Sigmoid colon (tissue), 4 donors: Measurements from ENCODE around the gene NRG4.

ENCODE experiments used
- EP300 ChIP-seq, 4 donors: sonication (generic); formaldehyde crosslinking; IDR thresholded peaks; one replicate each; pipeline ENCODE4 v1.6.1; 2017; ENCODE audit warnings: antibody characterized with exemption in 4 of 4
- POLR2A ChIP-seq, 2 donors: fragments of 450-650 bp; IDR thresholded peaks; one replicate each; pipeline ENCODE4 v1.6.1; 2016; ENCODE audit warnings: antibody characterized with exemption in 2 of 2, mild to moderate bottlenecking in 2 of 2, moderate library complexity in 2 of 2
- POLR2AphosphoS5 ChIP-seq, 4 donors: sonication (generic); formaldehyde crosslinking; IDR thresholded peaks; one replicate each; pipeline ENCODE4 v1.6.1; 2017; ENCODE audit warnings: antibody characterized with exemption in 4 of 4
- TF ChIP-seq, protein P1 (sequence below), 4 experiments: fragments of 450-650 bp in 3 of 4; fragments of 200-600 bp in 1 of 4; IDR thresholded peaks; one replicate each; pipeline ENCODE4 v1.5.1; 2016 to 2019; ENCODE audit warnings: antibody characterized with exemption in 4 of 4, mild to moderate bottlenecking in 3 of 4, moderate library complexity in 2 of 4

DNA sequence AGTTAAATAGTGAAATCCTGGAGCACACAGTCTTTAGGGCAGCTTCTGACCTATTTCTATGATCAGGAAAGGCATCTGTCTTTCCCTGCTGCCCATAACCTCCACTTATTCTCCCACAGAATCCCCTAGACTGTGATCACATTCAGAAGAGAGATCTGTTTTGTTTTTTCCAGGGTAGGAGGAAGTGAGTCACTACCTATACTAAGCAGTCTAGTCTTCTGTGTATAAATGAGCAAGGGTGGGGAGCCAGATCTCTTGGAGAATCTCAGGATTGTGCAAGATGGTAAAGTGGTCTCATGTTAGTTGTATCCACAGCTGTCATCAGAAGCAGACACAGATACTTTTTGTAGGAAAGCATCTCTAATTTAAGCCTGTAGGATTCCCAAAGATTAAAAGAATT, 120.3 kb downstream of the NRG4 start:
- no peak for TF ChIP-seq EP300 (IDR thresholded peaks at IDR 0.05)
- TF ChIP-seq, protein P1, sequence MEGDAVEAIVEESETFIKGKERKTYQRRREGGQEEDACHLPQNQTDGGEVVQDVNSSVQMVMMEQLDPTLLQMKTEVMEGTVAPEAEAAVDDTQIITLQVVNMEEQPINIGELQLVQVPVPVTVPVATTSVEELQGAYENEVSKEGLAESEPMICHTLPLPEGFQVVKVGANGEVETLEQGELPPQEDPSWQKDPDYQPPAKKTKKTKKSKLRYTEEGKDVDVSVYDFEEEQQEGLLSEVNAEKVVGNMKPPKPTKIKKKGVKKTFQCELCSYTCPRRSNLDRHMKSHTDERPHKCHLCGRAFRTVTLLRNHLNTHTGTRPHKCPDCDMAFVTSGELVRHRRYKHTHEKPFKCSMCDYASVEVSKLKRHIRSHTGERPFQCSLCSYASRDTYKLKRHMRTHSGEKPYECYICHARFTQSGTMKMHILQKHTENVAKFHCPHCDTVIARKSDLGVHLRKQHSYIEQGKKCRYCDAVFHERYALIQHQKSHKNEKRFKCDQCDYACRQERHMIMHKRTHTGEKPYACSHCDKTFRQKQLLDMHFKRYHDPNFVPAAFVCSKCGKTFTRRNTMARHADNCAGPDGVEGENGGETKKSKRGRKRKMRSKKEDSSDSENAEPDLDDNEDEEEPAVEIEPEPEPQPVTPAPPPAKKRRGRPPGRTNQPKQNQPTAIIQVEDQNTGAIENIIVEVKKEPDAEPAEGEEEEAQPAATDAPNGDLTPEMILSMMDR (IDR thresholded peaks at IDR 0.05) = no peak
- no peak for TF ChIP-seq POLR2AphosphoS5 (IDR thresholded peaks at IDR 0.05)
- no peak for TF ChIP-seq POLR2A (IDR thresholded peaks at IDR 0.05)
